Central memory CD4-positive, alpha-beta T cell (primary cell): ENCODE measurements around the gene ALDOC.
A peak's percentile ranks its signal among the peaks of the same experiment; 100 is the strongest.
"Not testable (repeated sequence)": the region's sequence is repeated elsewhere in the genome, so short reads cannot be mapped to it uniquely, and the experiment has no call there.

Experiments
- DNase-seq: peaks from one replicate; pipeline ENCODE4 v3.0.0; 2022
- total RNA-seq, 3 experiments: gene quantifications; one replicate each; lab custom pipeline; 2026; lab: John Stamatoyannopoulos, UW

The ALDOC gene
- total RNA-seq = 13.7 to 37.2 (median 36.5) reads per million in 3 experiments

DNA sequence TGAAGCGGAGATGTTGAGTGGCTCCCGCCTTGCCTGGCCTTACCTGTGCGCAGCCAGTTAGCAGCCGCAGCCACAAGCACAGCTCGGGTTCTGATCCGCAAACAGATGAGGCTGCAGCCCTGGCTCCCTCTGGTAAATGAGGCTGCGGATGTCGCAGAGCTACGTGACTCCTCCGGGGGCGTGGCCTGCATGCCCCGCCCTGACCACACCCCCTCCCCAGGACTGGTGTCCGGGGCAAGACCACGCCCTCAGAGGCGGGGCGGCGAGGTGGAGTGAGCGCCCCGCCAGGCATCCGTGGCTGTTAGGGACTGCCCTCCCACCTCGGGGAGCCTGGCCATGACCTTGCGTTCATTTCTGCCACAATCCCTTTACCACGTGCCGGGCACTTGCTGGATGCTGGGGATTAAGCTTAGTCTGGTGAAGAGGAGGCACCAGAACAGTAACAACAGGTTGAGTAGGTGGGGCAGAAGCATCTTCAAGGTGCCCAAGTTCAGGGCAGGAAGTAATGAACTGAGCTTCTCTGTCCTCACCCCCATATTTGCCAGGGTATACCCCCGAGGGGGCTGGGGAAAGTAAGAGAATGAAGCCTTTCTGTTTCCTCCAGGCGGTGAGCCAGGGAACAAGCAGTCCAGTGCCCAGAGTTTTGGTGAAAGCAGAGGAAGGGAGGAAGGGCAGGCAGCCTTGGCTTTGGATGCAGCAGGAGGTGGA lies at the start of gene ALDOC:
Gene ALDOC, minus strand, starts transcription at position 138 of the 708 bp plus-strand sequence. CDS start 1,363 bp downstream, outside the sequence.
- peak; percentile 96 for DNase-seq

DNA sequence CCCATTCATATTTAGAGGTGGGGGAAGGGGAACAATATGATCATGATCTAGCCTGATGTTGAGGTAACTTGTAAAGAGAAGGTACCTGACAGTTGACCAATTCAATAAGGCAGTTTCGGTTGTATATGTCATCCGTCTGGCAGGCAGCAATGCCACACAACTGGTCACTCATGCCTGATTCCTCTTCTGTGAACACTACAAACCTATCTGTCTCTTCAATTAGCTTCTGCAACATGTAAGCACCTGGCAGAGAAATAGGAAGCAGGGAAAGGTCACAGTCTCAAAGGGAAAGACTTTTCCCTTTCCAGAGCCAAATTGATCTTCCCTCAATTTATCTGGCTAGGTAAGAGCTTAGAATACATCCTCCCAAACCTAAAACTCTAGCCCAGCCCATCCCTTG lies 47.5 kb upstream of the ALDOC start:
- no peak for DNase-seq

DNA sequence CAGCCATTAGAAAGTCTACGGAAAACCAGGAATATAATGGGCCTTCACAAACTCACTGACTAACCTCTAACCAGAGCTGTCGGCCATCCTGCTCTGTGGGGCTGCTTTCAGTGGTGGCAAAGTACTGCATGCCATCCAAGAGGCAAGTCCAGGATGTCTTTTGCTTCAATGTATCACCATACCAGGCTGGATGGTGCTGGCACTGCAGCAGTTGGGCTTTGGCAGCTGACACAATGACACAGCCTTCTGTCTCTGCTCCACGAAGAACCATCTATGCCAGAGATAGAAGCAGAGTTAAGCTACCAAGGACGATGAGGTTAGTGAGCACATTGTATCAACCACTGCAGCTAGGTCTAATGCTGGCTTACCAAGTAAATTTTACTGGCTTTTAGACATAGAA lies 47.0 kb upstream of the ALDOC start:
- DNase-seq = no peak

DNA sequence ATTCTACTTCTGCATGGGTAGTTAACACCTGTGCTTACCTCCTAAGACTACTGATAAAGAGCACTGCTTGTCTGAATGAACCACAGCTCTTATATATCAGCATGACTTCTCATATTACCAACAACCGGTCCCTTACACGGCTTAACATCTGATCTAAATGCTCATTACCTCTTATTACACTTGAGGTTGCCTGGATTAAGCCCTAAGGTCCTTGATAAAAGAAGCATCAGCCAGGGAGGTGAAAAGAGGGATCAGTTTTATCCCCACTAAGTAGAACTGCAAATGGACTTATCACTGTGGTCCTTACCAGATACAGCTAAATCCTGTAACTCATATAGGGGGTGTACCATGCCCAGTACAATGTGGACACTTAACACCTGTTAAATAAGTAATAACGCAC lies 45.5 kb upstream of the ALDOC start:
- DNase-seq = no peak

DNA sequence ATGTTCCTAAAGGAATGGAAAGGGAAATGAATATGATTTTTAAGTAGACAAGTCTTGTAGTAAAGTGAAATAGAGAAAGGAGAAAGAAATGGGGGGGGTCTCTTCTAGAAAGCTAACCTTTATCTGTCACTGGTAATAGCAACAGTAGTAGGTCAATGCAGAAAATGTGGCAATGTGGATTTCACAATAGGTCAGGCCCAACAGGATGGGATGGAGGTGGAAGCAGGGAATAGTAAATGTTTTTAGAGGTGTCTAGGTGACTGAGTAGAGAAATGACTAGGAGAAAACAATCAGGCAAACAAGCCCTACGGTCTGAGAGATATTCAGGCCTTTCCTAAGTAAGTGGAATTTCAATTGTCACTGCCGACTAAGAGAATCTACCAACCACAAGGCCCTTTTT lies 43.3 kb upstream of the ALDOC start:
- no peak for DNase-seq

DNA sequence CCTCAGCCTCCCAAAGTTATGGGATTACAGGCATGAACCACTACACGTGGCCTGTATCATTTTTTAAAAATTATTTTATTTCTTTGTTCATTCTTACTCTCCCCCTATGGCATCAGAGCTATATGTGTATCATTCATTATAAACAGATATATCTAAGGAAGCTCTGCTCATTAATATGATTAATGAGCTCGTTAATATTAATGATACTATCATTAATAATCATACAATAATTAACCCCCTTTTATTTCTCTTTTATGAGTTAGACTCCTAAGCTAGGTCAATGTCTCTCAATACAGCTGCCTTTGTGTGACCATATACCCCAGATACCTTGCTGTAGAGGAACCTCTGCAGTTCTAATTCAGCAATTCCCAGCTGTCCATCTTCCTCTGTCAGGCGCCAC lies 41.8 kb upstream of the ALDOC start:
- DNase-seq = no peak

DNA sequence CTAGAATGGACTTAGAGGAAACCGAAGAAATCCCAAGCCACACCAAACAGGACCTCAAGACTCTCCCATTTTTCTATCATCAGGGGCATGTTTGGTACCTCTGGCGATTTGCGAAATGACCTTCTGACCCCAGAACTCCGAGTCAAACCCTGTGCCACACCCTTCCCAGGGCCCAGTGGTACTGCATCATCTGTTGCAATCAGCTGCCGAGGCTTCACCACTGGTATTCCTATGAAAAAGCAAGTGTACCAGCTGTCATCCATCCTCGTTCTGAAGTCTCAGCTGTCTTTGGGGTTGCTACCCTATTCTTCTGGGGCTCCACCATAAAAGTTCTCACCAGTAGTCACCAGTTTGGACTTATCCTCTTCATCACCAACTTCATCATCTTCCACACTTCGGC lies 39.6 kb upstream of the ALDOC start:
- no peak for DNase-seq

DNA sequence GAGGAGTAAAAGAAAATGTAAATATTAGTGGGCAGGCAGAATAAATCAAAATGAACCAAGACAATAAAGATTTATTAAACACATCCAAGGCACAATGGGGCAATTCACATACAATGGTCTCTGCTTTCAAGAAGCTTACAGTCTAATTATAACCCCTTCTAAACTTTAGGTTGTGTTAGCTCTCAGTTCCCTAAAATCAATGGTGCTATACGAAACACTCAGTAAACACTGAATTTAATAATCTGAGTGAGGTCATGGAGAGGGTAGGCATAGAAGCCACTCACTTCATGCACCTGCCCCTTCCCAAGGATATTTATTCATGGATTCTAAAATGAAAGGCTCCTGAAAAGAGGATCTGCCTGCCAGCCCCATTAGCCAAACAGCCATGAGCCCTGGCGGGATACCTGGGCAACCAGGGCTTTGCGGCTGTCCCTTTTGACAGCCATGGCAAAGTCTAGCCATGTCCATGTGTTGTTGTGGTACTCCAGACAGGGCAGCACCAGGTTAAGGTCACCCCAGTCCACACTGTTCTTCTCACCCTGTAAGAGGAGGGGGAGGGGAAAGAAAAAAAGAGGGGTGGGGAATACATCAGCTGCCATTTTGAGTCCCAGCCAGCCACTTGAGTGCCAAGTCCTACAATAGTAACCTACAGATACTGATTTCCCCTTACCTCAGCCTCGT lies 38.7 kb upstream of the ALDOC start:
- no peak for DNase-seq

DNA sequence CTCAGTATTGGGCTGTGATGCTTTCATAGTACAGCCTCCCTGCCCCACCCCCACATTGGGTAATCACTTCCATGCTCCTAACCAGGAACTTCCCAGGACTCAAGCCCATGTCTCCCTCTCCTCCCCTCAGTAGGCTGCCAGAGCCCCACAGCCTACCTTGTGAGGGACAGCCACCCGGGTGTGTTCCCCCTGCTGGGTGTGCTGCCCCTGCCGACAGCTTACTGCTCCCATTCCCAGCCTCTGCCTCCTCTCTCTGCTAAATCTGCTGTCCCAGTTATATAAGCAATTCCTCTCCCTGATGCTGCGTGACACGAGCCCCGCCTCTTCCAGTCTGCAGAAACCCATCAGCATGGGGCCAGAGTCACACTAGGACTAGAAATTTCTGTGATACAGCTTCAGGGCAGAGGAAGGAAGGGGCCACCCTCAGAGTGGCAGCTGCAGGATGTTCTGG lies 37.3 kb upstream of the ALDOC start, which contains the start of gene RSKR:
Gene RSKR, minus strand, starts transcription at position 255 of the 451 bp plus-strand sequence. Its CDS starts 24 bp downstream, at position 231.
- DNase-seq = no peak

DNA sequence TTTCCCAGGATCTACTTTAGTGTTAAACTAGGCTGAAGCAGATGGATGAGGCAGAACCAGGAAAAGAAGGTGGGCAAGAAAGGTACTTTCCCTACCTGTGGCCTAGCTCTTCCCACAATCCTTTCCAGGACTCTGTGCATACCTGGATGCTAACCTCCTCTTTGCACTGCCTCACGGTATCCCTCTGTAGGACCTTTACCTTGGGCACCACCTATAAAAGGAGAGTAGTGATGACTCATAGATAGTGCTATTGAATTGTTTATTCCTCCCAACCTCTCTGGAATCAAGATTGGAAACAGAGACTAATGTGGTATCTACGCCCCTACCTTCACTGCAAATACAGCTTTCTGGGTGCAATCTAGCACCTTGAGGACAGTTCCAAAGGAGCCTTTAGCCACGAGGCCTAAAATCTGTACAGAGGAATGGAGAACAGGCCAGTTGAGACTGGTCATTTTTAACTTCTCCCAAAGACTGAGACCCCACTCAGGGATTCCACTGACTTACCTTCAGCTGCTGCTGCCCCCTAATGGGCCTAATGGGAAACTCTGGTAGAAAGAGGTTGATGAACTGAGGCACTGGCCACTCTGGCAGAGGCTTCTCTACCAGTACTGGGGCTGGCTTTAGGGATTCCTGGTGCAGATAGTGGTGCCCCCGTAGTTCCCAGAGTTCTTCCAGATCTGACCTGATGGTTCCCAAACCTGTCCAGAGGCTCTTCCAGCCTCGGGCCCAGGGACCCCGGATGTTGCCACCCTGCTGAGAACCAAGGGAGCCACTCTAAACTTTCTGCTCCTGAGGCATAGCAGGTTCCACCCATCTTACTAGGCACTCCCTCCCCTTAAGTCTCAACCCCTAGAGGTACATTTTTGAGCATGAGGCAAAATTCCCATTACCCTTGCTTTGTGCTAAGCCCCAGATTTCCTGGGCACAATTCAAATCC lies 36.5 kb upstream of the ALDOC start:
- peak; percentile 25 for DNase-seq

DNA sequence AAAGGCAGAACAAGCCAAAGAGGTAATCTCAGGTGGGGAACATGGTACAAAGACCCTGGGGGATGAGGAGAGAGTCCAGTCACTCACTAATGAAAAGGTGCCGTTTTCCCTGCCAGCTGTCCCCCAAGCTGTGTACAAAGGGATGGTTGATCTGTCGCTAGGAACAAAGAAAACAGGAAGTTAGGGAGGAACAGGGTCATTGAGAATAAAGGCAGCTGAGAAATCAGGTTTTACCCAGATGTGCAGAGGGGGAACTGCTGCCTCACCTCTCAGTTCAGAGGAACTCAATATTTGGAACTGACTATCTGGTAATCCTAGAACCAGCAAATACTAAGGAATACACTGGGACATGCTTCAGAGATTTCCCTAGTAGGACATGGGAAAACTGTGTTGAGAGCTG lies 35.8 kb upstream of the ALDOC start:
- DNase-seq = no peak

DNA sequence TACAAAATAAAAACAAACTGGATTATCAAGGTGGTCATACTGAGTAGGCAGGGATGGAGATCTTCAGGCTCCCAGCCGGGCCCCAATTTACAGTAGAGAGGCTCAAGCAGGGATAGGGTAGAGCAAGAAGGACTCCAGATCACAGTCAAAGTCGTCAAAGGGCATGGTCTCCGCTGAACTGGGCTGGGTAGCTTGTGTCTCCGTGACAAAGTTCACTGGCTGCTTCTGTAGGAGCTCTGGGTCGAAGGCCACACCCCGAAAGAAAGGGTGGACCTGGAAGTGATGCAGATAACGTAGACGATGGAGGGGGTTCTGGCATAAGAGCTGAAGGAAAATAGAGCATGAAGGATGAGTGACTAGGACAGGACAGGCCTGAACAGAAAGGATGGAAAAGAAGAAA lies 33.7 kb upstream of the ALDOC start:
- DNase-seq = no peak

DNA sequence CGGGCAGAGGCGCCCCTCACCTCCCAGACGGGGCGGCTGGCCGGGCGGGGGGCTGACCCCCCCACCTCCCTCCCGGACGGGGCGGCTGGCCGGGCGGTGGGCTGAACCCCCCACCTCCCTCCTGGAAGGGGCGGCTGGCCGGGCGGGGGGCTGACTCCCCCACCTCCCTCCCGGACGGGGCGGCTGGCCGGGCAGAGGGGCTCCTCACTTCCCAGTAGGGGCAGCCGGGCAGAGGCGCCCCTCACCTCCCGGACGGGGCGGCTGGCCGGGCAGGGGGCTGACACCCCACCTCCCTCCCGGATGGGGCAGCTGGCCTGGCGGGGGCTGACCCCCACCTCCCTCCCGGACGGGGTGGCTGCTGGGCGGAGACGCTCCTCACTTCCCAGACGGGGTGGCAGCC lies 27.3 kb upstream of the ALDOC start:
- not testable (repeated sequence) for DNase-seq

DNA sequence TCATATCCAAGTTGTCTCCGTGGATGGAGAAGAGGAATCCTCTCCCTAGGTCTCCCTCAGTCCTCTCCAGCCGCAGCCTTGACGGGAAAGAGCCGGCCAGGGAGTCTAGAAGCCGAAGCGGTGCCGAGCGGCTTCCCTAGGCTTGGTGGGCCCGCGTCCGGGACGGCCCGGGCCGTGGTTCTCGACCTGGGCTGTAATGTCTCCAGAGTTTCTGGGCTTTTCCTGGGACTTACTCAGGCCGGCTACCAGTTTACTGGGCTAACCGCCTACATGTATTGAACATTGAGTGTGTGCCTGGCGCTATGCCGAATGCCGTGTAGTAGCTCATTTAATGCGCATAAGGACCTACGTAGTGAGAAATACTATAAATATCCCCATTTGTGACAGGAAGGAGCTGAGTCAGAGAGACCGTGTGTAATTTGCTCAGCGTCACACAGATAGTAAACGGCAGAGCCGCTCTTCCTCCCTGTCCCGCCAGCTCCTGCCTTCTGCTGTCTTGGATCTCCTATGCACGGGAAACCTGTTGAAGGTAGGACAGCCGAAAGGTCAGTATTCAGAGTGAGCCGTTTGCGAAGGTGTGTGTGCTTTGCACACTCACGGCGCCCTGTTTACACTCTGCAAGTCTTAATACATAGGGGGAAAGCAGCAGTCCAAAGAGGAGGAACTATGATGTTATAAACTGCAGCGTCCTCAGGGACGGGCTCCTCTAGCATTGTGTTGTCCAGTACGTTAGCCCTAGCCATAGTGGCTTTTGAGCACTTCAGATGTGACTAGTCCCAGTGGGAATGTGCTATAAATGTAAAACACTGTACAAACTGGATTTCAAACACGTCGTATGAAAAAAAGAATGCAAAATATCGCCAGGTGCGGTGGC lies 22.9 kb upstream of the ALDOC start:
- peak; percentile 70 for DNase-seq

DNA sequence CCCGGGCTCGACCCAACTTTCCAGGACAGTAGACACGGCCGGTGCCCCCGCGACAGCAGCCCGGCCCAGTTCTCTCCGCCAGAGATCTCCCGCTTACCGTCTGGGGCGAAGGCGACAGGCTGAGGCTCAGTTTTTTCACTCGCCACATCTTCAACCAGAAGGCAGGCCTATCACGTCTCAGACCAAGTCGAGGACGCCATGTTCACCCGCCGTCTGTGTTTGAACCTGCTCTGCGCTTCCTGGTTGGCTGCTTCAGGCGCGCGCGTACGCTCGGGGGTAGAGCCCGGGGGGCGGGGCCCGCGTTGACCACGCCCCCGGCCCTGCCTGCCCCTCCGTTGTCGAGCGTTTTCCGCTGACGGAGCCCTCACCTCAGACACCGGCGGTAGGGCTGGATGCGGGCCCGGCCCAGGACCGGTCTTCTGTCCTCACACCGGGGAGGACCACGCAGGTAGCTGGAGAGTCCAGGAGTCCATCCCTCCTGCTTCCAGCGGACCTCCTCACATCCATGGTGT lies 22.2 kb upstream of the ALDOC start, which contains the start of gene SPAG5:
Gene SPAG5, minus strand, starts transcription at position 227 of the 512 bp plus-strand sequence. Its CDS starts 79 bp downstream, at position 148.
- peak; percentile 96 for DNase-seq

DNA sequence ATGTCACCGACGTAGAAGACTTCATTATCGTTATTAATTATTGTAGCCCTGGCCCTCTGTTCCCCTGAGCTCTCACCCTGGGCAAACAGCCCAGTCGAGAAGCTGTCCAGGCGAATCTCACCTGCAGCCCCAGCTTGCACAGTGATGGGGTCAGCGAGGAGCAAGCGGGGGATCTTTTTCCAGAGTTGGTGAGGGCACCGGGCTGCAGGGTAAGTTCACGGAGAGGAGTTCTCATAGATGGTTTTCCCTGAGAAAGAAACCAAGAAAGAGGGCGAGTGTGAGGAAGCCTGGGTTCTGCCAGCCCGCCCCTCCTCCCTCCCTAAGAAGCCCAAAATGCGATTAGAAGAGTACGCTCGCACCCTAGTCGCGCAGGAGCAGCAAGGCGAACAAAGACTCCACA lies 21.7 kb upstream of the ALDOC start:
- DNase-seq = no peak

DNA sequence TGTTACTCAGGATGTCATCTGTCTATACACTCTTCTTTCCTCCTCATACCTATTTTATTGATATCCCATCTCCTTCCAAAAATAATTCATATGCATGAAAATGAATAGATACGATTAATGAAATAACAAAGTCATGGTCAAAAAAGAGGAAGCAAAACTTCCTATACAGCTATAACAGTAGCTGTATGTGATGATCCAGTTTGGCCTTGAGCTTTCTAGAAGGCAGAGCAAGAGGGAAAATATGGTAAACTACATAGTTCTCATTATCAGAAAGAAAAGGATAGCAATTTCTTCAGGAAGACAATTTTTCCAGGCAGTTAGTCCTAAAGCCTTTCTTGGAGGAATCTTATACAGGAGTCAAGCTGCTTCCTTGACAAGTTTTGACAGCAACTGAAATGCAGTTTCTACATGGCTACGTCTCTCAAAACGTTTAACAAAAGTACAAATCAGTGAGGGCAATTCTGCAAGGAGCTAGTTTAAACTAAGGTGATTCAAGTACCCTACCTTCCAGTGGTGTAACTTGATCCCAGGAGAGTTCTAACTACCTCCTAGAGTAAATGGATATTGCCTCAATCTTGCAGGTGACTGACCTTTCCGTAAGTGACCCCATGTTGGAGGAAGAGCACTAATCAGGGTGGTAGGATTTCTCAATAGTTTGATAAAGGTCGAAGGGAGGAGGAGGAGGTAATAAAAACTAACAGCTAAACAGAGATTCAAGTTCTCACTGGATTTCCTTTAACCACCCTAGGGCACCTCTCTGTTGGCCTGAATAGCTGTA lies 21.1 kb upstream of the ALDOC start:
- no peak for DNase-seq

DNA sequence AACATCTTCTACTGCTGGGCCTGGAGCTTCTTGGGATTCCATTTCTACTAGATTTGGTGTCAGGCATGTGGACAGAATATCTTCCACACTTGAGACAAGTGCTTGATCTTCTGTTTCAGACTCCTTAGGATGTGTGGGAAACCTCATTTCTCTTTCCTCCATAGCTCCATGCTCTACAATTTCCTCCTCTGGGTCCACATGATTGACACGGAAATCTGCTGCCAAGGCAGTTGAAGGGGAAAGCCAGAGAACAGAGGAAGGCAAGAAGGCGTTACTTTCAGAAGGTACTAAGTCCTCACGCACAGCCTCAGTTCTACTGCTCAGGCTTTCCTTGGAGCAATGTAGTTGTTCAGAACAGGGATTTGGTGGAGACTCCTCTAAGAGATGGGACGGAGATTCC lies 15.6 kb upstream of the ALDOC start:
- no peak for DNase-seq

DNA sequence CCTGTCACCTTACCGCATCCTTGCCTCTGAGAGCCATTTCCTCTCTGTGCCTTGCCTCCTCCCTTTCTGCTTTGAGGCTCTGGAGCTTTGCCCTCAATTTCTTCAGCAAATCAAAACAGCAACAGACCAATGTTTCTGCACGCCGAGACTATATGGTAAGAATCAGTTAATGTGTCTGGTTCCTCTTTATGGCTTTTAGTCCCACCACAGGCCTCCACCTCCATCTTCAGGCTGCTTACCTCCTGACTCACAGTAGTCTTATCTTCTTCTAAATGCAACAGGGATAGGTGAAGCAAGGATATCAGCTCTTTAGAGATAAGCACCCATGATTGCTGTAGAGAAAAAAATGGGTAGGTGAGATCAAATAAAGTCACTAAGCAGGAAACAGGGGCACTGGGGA lies 9.2 kb upstream of the ALDOC start:
- DNase-seq = no peak

DNA sequence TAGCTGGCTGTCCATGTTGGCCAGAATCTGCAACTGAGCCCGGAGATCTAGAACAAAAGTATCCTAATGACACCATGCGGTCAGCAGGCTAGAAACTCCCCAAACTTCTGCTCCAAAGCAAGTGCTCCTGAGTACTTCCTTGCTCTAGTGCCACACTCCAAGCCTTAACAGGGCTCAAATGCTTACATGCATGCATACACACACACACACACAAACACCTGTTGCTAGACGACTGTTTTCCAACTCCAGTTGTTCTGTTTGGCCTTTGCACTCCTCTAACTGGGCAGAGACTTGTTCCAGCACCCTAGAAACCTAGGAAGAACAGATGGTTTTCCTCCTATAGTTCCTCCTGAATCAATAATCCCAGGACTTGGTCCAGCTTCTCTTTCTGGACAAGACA lies 7.7 kb upstream of the ALDOC start:
- DNase-seq = no peak

DNA sequence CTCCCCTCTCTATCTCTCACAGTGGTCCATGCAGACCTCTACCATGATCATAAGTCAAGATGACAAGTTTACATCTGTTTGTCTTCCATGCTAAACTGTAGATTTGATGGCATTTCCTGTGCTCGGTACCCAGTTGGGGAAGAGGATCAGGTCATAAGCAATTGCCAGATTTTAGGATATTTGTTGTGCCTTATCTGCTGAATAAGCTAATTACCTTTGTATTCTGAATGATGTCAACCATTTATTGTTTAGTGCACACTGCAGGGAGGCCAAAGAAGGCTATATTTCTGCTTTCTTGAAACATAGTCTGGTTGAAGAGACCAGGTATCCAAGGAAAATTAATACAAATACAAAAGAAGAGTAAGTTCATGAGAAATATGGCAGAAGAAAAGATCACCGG lies 5.8 kb upstream of the ALDOC start:
- DNase-seq = no peak
